GM10266 (cell line): ENCODE results near the gene PIK3R6.
A peak's percentile ranks its signal among the peaks of the same experiment; 100 is the strongest.
"Not testable (repeated sequence)": the region's sequence is repeated elsewhere in the genome, so short reads cannot be mapped to it uniquely, and the experiment has no call there.

Experiments
- DNase-seq: peaks from one replicate; pipeline ENCODE4 v3.0.0; 2012; ENCODE audit errors: extremely low spot score
- CTCF ChIP-seq: IDR thresholded peaks from 2 replicates; pipeline ENCODE4 v1.5.1; 2012; ENCODE audit warnings: mild to moderate bottlenecking, low read depth; ENCODE audit not compliant: control insufficient read depth, insufficient read depth; ENCODE audit errors: missing control alignments

The PIK3R6 gene

GRCh38 chr17:8857919-8858318 lies 9.6 kb downstream of the PIK3R6 start:
- no peak for TF ChIP-seq CTCF
- peak; percentile 58 for DNase-seq

GRCh38 chr17:8856869-8857575 lies 10.5 kb downstream of the PIK3R6 start:
- no peak for DNase-seq
- TF ChIP-seq CTCF = no peak

- not testable (repeated sequence) for DNase-seq
Measured at GRCh38 chr17:8856205-8856603, 11.3 kb downstream of the PIK3R6 start.

- no peak for TF ChIP-seq CTCF
- DNase-seq = peak; percentile 63
Measured at GRCh38 chr17:8855477-8856204, 11.8 kb downstream of the PIK3R6 start.

- DNase-seq = no peak
- no peak for TF ChIP-seq CTCF
Measured at GRCh38 chr17:8851600-8851999, 15.9 kb downstream of the PIK3R6 start.

- no peak for DNase-seq
- TF ChIP-seq CTCF = no peak
Measured at GRCh38 chr17:8849311-8850041, 18.0 kb downstream of the PIK3R6 start.

- DNase-seq = no peak
- TF ChIP-seq CTCF = no peak
Measured at GRCh38 chr17:8847891-8848290, 19.6 kb downstream of the PIK3R6 start.
